NCI-H82 (cell line): ENCODE data around the gene B3GAT1.

ENCODE experiments used
- DNase-seq: peaks from one replicate; lab custom pipeline; 2025; lab: John Stamatoyannopoulos, UW

B3GAT1 gene

GRCh38 chr11:134409552-134410429 is 2.3 kb downstream of the B3GAT1 start:
- no peak for DNase-seq

- DNase-seq: no peak
Observed at GRCh38 chr11:134407923-134408322, 4.1 kb downstream of the B3GAT1 start.

GRCh38 chr11:134407321-134407828 is 4.7 kb downstream of the B3GAT1 start:
- peak; percentile 54 for DNase-seq

DNA sequence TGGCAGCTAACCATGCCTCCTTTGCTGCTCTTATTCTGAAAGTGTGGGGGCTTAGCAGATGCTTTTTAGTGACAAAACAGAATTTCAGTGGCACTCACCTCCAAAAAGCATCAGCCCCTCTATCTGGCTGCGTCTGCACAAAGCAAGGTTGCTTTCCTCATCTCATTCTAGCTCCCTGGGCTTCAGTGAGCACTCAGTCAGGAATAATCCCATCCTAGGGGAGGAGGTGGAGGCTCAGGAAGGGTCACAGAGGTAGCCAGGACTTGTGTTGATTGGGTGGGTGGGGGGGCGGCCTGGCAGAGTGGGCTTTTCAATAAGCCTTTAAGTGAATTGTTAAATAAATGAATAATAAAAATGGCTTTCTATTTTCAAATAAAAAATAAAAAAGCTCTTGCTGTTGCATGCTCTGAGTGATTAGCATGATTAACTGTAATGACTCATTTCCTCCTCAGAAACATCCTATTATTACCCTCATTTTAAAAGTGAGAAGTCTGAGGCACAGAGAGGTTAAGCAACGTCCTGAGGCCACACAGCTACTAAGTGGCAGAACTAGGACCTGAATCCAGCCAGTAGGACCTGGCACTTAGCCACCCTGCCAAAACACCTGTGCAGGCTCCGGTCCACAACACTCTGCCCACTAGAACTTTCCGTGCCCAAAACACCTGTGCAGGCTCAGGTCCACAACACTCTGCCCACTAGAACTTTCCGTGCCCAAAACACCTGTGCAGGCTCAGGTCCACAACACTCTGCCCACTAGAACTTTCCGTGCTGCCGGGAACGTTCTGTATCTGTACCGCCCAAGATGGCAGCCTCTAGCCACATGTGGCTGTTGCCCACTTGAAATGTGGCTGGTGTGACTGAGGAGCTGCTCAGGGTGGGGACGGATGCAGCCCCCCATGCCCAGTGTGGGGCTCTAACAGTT is 5.5 kb downstream of the B3GAT1 start:
- DNase-seq: no peak

- DNase-seq: no peak
Observed at GRCh38 chr11:134405841-134406240, 6.2 kb downstream of the B3GAT1 start.

DNA sequence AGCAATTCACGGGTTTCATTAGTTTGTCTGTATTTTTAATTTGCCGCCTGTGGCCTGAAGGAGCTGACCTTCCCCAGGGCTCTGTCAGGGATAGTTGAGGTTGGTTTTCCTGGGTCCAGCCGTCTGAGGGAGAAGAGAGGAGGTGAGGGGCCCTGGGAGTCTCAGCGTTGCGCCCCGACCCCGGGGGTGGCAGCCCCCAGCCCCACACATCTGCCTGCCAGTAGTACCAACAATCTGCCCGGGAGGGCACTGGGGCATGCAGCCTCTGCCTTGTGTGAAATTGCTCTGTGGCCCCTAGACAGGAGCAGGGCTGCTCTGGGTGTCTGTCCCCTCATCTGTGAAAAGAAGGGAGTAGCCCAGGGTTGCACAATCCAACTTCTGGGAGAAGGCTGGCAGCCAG is 6.6 kb downstream of the B3GAT1 start:
- DNase-seq: no peak

- DNase-seq: no peak
Observed at GRCh38 chr11:134404575-134405341, 7.3 kb downstream of the B3GAT1 start.

DNA sequence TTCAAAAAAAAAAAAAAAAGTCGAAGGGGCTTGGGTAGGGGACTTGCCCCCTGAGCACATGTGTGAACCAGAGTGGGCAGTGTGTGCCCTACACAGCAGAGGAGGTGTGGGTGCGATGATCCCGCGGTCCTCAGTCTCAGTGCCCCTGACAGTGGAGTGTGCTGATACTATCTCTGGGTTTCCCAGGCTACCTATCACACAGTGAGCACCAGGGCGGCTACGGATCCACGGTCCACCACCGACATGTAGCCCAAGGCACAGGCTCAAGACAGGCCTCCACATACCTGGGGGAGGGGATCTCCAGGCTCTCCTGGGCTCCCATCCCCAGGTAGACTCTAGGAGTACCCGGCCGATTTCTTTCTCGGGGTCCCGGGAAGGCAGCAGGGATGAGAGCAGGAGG is 9.1 kb downstream of the B3GAT1 start:
- no peak for DNase-seq

GRCh38 chr11:134401825-134402809 is 9.9 kb downstream of the B3GAT1 start:
- DNase-seq: no peak

GRCh38 chr11:134399996-134400395 is 12.0 kb downstream of the B3GAT1 start:
- no peak for DNase-seq

DNA sequence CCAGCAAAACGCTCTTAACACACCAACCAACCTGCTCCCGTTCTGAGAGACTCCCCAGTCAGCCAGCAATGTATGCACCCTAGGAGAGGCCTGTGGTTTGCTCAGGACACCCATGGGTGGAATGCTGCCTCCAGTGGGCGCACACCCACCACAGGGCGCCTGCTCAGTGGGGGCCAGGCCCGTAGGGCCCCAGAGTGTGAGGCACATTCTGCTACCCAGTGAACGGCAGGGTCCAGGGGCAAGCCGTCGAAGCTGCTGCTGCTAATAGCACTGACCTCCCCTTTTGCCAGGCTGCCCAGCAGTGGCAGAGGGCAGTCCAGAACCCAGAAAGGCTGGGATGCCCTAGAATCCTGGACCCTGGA is 12.8 kb downstream of the B3GAT1 start:
- no peak for DNase-seq

DNA sequence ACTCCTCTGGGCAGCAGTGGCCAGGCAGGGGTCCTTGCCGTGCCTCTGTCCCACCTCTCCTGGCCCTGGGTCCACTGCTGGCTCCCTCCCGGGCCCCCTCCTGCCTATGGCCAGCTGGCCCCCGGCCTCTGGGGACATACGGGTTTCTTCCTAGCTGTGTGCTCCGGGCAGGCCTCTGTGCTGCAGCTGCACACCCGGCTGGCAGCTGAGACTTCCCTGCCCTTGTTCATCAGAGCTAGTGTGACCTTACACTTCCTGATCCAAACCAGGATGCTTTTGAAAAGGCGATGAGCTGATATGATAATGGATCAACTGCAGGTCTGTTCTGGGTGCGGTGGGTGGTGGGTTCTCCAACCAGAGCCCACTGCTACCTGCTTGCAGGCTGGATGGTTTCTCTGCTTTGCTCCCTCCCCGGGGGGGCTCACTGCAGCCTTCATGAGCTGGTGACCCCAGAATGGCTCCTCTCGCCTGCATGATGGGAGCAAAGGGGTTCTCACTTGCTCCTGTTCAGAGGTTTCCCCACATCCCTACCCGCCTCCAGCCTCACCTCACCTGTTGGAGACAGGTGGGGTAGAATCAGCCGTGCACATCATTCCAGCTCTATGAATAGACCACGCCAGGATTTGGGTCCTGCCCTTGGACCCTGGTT is 13.3 kb downstream of the B3GAT1 start:
- no peak for DNase-seq

DNA sequence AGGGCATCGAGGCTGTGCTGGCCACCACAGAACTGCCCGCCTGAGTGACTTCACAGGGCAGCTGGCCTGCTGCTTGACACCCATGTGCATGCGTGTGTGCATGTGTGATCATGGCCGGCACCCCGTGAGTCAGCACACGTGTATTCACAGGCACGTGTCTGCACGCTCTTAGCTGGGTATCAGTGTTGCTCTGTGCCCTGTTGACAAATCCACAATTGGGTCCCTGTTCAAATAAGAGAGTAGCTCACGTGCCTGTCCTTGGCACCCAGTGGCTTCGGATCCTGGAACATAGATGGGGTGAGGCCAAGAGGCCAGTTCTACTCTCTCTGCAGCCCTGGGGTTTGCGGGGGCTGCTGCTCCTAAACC is 14.0 kb downstream of the B3GAT1 start:
- no peak for DNase-seq

- DNase-seq: no peak
Observed at GRCh38 chr11:134397304-134398078, 14.6 kb downstream of the B3GAT1 start.

DNA sequence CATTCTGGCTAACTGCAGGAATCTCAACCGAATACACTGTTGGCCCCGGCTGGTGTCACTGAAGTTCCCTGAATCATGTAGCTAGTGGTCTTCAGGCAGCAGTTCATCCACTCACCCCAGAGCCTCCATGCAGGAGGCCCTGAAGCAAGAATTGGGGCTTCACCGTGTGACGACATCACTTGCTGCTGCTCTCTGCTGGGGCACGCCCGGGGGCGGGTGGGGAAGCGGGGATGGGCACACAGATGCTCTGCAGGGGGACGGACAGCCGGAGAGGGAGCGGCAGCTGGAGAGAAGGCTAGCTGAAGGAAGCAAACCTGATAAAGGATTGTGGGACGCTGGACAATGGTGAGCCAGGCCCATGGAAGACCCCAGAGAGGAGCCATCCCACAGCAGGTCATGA is 17.0 kb downstream of the B3GAT1 start:
- no peak for DNase-seq

DNA sequence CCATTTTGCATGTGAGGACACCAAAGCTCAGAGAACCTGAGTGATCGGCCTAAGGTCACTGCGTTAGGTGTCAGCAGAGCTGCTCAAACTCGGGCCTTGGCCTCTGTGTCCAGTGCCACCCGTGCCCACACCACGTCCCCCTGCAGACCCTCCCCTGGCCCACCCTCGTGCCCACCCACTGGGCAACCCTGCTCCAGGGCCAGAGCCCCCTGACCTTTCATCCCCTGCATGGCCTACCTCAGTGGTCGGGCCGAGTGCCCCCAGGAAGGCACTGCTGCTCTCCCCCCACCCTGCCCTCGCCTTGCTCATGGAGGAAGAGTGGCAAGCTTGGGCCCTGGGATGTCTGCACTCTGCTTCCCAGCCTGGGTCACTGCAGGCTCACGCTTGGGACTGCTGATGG is 17.7 kb downstream of the B3GAT1 start:
- DNase-seq: no peak

GRCh38 chr11:134393638-134394037 is 18.4 kb downstream of the B3GAT1 start:
- peak; percentile 96 for DNase-seq

DNA sequence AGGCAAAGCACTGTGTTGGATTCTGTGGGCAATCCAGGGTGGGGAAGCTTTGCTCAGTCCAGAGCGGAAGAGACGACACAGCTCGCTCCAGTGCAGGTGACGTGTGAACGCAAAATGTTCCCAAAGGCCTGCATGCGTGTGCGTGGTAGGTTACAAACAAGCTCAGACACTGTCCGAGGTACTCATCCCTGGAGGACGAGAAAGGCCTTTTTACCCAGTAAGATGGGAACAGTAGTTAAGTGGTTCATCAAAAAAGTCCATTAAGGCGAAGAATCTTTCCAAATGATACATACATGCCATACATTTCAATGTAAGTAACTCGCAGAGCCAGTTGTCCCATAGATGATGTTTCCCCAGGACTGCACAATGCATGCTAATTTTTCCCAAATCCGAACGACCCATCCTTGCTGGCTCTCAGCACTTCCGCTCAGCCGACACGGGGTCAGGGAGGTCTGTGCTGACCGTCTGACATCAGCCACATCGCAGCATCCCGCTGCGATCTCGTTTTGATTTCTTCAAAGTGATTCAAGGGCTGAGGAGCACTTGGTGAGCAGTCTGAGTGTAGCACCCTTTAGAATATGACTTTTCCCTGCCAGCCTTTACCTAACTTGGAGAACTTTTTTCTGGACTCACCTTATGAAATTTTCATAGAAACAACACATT is 19.0 kb downstream of the B3GAT1 start:
- DNase-seq: no peak

- no peak for DNase-seq
Observed at GRCh38 chr11:134391656-134392055, 20.4 kb downstream of the B3GAT1 start.
